H1 (cell line): ENCODE data around the gene TNFRSF13B.

Source experiments
- EGR1 ChIP-seq: IDR thresholded peaks from 2 replicates; pipeline ENCODE4 v1.6.1; 2011; ENCODE audit warnings: low read depth, low read length, borderline replicate concordance
- POLR2A ChIP-seq, 2 experiments: IDR thresholded peaks; 1 replicate in 1 of 2; 2 replicates in 1 of 2; pipeline ENCODE4 v1.6.1; 2011; ENCODE audit warnings: low read depth in 2 of 2, low read length in 2 of 2, mild to moderate bottlenecking in 2 of 2; ENCODE audit errors: control extremely low read depth in 1 of 2

DNA sequence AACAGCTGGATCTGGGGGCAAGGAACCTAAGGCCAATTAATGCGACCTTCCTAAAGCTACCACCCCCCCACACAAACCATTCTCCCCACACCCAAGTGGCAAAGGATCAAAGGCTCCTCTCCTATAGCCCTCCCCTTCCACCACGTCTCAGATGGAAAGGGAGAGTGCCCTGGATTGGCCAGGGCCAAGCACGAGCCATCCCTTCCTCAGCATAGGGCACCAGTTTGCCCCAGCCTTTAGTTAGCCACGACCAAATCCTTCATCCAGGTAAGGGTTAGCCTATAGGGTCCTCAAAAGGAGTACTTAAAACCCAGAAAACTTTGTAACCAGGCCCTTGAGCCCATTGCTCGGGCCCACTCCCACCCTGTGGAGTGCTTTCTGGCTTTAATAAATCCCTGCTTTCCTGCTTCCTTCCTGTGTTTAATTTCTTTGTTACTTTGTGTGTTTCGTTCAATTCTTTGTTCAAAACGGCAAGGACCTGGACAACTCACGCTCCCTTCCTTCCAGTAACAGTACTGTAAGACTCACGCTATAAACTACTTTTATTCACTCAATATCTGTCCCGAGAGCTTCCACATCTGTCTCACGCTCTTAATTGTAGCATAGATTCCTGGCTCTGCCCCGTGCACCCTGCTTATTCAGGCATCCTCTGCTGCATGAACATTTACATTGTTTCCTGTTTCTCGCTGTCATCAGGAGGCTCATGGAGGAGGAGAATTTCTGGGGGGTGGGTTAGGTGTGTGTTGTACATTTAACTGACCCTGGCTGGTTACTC lies 62.3 kb downstream of the TNFRSF13B start:
- TF ChIP-seq EGR1 (no peak), POLR2A (IDR thresholded peaks at IDR 0.05; ENCODE audit: control extremely low read depth in 1 of 2, low read depth in 2 of 2, low read length in 2 of 2) (no peak)
